ENCODE results near the gene GAD1.

Gene GAD1

GRCh38 chr2:170818036-170818751 is 1.5 kb downstream of the GAD1 start:
- no peak for DNase-seq

DNA sequence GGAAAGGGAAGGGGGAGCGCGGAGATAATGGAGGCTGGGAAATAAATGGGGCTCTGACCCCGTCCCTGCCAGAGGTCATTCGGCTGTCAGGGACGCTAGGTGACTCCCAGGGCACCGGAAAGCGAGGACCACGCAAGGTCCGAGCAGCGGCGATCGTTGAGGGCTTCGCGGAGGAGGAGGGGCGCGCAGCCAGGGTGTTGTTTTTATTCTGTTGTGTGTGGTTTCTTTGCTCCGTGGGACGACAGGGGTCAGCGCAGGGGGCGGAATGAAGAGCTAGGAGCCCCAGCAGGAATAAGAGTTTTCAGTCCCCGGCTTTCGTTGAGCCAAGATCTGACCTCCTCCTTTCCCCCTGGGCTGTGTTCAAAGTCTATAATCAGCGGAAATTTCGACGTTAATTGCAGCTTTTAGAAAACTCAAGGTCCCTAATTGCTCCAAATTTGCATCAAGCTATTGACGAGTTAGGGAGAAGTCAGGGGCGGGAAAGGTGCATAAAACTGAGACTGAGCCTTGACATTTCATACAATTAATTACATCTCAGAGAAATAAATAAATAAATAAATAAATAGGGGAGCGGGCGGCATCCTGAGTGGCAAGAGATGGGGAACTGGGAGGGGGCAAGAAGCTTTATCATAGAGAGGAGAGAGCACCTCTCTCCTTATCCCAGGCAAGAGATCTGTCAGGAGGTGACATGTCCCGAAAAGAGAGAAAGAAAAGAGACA is 2.2 kb downstream of the GAD1 start:
- peak; percentile 5 for DNase-seq

- DNase-seq, result no peak
Measured at GRCh38 chr2:170819680-170820664, 3.3 kb downstream of the GAD1 start.

- DNase-seq, result no peak
Measured at GRCh38 chr2:170820757-170821530, 4.3 kb downstream of the GAD1 start.

DNA sequence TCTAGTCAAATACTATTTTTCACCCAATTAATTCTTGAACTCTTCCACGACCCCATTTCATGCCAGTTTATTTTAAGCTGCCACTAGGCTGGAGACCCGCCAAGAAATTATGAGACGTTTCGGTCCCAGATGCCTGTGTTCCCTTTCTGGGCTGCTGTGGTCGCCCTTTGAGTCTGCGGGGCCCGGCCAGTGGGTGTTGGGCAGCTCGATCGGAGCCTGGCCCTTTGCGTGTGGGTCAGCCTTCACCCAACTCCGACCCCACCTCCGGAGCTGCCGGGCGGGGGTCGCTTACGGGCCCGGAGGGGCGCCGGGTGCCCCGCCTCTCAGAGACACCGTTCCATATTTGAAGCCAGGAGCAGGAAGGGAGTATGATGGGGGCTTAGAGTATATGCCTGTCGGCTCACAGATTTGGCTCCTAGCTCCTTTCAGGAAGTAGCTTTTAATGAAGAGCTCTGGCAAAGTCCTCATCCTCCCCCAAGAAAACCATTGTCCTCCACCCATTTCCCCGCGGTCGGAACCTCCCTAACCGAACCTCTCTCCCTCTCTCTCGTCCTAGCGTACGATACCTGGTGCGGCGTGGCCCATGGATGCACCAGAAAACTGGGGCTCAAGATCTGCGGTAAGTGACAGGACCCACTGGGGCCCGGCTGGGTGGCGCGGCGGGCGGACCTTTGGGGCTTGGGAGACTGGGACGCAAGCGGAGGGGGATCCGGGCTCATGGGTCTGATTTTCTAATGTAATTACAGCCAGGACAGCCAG is 5.0 kb downstream of the GAD1 start:
- no peak for DNase-seq

DNA sequence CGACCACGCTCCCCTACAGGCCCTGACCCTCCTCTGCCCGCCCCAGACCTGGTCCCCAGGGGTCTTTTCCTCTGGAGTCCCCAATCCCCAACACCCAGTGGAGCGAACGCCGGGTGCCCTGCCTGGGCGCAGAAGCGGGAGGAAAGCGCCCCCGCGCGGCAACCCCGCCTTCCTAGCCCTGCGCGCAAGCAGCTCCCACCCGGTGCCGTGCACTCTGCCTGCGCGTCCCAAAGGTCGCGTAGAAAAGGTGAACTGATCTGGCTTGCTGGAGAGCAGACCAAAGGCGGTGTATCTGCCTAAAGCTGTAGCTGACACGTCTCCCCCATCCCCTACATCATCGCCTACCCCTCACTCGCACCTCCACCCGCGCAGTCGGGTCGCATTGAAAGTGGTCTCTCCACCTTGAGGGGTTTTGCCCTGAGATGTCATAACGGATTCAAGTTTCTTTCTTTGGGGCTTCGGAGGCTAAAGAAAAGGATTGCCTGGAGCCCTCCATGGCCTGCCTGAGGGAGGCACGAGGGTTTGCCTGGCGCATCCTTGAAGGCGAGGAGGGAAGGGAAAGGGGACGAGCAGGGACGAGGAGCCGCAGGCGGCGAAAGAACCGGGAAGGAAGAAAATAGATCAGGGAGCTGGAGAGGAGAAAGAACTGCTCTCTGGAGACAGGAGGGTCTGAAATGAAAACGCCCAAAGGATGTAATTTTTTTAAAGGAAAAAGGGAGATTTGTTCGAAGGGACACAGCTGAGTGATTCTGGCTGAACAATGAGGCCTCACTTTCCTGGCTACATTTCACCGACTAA is 5.8 kb downstream of the GAD1 start:
- DNase-seq, result no peak

DNA sequence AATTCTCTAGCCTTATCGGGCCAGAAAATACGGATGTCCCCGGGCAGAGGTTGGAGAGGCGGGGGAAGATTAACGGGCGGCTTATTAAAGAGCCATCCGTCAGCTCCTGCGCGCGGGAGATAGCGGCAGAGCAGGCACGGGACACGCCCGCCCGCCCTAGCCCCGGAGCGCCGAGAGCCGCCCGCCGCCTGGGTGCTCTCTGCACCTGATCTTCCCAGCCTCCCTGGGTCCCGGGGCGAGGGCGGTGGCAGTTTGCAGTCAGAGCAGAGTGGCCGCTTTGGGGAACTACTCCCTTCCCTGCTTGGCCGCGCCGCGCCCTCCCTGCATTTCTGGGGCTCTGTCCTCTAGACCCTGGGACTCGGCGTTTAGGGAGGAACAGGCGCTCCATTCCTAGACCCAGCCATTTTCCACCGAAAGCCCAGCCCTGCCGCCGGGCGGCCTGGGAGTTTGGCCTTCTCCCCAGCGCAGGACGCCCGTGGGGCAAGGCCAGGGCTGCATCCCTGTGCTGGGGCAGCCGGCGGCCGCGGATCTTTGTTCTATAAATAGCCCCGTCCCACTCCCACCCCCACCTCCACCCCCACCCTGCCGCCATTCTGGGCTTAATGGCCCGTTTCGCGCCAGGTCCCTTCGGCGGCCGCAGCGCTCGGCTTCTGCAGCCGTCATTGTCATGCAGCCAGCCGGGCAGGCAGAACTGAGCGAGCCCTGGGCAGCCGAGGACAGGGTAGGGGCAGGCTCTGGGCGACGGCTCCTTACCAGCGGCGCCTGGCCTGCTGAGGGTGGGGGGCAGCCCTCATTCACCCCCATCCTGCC is 6.6 kb downstream of the GAD1 start:
- DNase-seq, result no peak

GRCh38 chr2:170823898-170824215 is 7.2 kb downstream of the GAD1 start:
- DNase-seq, result no peak

GRCh38 chr2:170824526-170825015 is 7.9 kb downstream of the GAD1 start:
- no peak for DNase-seq

- no peak for DNase-seq
Measured at GRCh38 chr2:170827841-170828532, 11.3 kb downstream of the GAD1 start.

GRCh38 chr2:170828533-170828916 is 11.8 kb downstream of the GAD1 start:
- no peak for DNase-seq

GRCh38 chr2:170829036-170829435 is 12.3 kb downstream of the GAD1 start:
- DNase-seq, result no peak

GRCh38 chr2:170830166-170830565 is 13.5 kb downstream of the GAD1 start:
- DNase-seq, result no peak

DNA sequence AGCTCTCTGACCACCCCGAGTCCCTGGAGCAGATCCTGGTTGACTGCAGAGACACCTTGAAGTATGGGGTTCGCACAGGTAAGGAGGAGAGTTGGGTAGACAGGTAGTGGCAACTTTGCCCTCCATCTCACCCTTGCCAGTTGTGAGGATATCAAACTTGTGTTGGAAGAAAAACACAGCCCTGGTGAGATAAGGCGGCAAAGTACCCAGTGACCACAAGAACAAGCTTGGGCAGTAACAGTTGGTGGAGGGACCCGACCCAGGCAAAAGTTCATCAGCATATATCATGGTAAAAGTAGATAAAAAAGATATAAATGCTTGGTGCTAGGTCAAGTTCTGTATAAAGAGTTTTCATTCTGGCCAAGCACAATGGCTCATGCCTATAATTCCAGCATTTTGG is 14.4 kb downstream of the GAD1 start:
- no peak for DNase-seq

GRCh38 chr2:170836027-170836426 is 19.3 kb downstream of the GAD1 start:
- no peak for DNase-seq

DNA sequence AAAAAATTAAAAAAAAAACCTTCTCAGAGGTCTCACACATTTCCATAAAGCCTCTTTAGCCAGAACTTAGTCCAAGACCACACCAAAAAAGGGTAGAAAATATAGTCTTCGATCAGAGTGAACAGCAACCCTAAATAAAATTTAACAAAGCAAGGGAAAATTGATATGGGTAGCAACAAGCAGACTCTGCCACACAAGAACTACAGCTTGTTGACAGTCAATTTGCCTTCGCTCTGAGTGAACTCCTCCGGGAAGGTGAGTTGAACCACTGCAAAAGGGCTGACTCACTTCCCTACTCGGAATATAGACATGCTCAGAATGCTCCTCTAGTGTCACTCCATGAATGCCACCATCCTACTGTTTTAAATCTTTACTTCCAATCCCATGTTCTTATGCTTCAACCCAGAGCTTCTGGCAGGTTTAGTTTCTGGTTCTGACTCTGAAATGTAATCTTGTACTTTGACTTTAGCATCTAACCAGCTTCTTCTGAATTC is 24.1 kb downstream of the GAD1 start:
- DNase-seq, result no peak

DNA sequence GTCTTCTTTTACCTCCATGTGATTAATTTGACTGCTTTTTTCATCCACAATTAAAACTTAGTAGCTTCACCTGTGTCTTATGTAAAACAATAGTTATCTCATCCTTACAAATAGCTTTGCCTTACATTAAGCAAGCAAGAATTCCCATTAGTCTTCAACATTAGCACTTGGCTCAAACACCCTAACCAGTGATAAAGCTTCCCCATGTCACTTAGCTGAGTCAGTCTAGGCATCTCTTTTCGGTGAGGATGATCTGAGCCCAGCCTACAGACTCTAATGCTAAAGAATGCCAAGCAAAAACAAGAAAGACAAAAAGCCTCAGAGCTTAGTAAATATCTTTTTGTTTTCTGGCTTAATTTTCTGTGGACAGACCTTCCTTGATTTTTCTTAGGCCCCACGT is 26.1 kb downstream of the GAD1 start:
- DNase-seq, result no peak

- no peak for DNase-seq
Measured at GRCh38 chr2:170843656-170844055, 27.0 kb downstream of the GAD1 start.

- DNase-seq, result peak; percentile 9
Measured at GRCh38 chr2:170845343-170845742, 28.7 kb downstream of the GAD1 start.

Measured in NCI-H1105 treated with DMSO at 0.1 percent for 48 hours (cell line).